Hematopoietic multipotent progenitor cell treated with erythropoietin and hydrocortisone succinate and interleukin-3 and kit ligand, for 4 days (in vitro differentiated cells): Measurements from ENCODE around the gene CGB1.

Experiments used
- DNase-seq: peaks from one replicate; pipeline ENCODE4 v3.0.0-alpha.2; 2015

Gene CGB1

DNA sequence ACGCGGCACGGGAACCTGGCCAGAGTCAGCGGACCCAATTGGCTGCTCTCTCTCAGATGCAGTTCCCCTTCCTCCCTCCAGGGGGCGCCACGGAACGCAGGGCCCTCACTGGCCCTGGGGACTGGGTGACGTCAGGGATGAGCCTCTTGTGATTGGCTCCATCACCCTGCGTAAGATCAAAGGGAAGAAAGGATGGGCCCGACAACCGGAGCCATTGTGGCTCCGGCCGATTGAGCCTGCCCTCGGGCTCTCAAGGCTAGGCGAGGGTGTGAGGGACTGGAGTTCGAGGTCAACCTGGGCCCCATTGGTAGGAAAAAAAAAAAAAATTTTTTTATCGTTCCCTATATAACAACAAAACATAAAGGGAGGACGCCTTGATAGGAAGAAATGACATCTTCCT lies at the start of gene CGB1:
TSS of gene CGB1 (minus strand) at position 81 of the 400 bp plus-strand sequence. CDS start 184 bp downstream, outside the sequence.
- DNase-seq: peak; percentile 68

DNA sequence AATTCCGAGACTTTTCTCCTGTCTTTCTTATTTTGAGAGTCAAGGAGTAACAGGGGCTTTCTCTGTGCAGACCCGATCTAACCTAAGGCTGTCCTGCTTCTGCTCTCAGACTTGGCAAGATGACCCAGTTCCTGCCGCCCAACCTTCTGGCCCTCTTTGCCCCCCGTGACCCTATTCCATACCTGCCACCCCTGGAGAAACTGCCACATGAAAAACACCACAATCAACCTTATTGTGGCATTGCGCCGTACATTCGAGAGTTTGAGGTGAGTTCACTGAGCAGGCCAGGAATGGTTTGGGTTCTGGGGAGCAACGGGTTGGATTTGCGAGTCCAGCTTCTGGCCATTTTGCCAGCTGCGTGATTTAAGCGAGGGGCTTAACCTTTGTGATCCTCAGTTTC lies 49.6 kb upstream of the CGB1 start:
- no peak for DNase-seq

DNA sequence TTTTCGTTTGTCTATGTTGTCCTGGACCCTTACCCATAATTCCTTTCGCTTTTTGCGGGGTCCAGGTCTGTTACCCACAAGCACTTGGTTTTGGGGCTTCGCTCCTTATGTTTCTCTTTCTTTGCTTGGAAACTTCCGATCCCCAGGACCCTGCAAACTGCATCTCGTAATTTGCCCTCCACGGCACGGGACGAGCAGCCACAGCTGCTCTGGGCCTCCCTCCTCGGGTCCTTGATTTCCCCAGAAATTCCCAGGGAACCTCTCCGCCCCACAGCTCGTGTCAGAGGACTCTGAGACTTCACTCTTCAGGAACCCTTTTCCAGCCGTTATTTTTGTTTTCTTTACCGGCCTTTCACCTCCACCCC lies 49.2 kb upstream of the CGB1 start:
- DNase-seq: no peak

DNA sequence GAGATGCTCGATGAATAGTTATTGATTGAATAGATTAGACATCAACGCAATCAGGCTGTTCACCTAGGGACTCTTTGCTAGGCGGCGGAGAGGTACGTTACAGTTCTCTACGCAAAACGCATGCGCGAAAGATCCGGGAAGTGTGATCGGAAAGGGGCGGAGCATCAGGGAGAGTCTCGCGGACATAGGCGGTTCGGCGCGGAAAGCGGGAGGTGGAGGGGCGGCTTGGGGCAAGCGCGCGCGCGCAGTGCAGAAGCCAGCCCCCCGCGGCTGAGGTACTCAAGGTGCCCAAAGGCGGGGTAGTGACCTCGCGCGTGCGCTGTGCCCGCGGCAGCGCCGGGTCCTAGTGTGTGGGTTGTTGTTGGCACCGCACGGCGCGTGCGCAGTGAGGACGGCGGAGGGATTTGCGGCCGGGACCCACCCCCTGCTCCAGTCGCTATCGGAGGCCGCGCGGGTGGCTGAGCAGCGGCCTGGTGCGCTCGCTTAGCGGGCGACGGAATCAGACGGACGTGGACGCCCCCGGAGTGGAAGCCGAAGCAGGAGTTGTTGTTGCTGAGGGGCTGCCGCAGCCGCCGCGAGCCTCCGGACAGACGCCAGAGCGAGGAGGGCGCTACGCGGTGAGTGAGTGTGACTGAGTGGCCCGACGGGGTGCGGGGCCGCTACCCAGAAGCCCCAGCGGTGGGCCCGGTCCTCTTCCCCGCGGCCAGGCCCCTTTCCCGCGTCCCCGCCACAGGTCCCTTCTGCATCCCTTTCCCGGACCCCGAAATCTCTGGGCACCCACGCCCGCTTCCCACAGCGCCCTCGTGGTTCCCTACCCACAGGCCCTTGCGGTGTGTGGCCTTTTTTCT lies 48.5 kb upstream of the CGB1 start, which contains the start of gene SNRNP70:
TSS of gene SNRNP70 (plus strand) at position 432 of the 848 bp plus-strand sequence. CDS start 964 bp downstream, outside the sequence.
- DNase-seq: peak; percentile 100

DNA sequence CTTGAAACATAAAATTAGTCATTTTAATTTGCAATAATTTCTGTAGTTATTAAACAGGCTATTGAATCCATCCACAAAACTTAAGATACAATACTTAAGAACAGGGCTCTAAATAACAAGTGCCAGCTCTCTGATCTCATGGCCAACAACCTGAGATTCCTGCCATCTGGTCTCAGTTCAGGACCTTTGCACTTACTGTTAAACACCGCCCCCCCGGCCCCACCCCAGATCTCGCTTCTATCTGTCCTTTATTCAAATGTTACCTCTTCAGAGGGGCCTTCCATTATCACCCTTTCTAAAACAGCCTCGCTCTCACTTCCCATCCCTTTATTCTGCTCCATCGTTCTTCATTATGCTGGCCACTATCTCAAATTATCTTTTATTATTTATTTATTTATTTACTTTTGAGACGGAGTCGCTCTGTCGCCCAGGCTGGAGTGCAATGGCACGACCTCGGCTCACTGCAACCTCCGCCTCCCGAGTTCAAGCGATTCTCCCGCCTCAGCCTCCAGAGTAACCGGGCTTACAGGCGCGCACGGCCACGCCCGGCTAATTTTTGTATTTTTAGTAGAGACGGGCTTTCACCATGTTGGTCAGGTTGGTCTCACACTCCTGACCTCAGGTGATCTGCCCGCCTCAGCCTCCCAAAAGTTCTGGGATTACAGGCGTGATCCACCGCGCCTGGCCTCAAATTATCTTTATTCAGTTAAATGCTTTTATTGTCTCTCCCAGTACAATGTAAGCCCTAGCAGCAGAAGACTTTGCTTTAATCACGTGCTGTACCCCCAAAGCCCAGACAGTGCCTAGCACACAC lies 47.7 kb upstream of the CGB1 start:
- DNase-seq: no peak

DNA sequence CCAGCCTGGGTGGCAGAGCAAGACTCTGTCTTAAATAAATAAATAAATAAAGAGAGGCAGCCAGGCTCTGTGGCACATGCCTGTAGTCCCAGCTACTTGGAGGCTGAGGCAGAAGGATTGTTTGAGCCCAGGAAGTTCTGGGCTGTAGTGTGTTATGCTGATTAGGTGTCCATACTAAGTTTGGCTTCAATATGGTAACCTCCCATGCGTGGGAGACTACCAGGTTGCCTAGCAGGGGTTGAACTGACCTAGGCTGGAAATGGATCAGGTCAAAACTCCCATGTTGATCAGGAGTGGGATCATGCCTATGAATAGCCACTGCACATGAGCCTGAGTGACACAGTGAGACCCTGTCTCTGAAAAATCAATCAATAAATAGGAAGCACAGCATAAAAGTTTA lies 44.6 kb upstream of the CGB1 start:
- no peak for DNase-seq

DNA sequence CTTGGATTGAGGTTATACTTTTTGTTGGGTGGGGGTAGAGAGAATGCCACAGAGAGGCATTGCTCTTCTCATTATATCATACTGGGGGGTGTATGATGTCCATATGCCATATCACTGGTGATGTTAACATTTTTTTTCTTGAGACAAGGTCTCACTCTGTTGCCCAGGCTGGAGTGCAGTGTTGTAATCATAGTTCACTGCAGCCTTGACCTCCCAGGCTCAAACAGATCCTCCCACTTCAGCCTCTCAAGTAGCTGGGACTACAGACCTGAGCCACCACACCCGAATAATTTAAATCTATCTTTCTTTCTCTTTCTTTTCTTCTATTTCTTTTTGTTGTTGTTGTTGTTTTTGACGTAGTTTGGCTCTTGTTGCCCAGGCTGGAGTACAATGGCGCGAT lies 43.7 kb upstream of the CGB1 start:
- no peak for DNase-seq

DNA sequence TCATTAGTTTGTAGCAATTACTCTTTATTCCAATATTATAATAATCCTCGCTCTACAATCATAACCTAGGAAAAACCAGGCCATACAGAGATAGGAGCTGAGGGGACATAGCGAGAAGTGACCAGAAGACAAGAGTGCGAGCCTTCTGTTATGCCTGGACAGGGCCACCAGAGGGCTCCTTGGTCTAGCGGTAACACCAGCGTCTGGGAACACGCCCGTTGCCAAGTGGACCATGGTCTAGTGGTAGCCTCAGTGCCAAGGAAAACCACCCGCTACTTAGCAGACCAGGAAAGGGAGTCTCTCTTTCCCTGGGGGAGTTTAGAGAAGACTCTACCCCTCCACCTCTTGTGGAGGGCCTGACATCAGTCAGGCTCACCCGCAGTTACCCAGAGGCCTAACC lies 38.2 kb upstream of the CGB1 start:
- peak; percentile 51 for DNase-seq

DNA sequence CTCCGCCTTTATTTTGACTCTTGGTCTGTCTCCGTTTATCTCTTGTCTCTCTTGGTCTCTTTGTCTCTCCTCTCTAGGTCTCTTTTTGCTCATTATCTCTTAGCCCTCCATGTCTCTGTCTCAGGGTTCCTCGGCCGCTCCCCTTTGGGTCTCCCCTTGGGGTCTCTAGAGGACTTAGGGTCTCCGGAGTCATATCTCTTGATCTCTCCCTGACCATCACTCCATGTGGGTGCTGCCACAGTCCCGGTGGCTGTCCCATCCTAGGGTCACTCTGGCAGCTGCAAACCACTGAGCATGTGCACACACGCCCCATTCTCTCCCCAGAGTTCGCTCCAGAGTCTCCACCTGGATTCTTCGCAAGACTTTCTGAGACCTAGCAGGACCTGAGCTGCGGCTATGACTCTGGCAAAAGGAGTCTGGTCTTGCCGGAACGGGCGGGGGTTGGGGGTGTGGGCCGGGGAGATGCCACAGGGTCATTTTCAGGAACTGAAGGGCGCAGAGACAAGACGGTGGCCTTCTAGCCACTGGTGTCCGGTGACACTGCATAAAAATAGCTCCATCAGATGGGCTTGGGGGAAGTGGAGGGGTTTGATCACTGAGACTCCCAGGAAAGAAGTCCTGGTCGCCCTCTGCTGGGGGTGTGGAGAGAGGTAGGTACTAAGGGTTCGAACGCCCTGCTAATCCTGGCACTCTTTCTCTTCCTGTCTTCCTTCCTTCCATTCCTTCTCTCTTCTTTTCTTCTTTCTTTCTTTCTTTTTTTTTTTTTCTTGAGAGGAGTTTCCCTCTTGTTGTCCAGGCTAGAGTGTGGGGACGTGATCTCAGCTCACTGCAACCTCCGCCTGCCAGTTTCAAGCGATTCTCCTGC lies 37.1 kb upstream of the CGB1 start:
- peak; percentile 65 for DNase-seq

DNA sequence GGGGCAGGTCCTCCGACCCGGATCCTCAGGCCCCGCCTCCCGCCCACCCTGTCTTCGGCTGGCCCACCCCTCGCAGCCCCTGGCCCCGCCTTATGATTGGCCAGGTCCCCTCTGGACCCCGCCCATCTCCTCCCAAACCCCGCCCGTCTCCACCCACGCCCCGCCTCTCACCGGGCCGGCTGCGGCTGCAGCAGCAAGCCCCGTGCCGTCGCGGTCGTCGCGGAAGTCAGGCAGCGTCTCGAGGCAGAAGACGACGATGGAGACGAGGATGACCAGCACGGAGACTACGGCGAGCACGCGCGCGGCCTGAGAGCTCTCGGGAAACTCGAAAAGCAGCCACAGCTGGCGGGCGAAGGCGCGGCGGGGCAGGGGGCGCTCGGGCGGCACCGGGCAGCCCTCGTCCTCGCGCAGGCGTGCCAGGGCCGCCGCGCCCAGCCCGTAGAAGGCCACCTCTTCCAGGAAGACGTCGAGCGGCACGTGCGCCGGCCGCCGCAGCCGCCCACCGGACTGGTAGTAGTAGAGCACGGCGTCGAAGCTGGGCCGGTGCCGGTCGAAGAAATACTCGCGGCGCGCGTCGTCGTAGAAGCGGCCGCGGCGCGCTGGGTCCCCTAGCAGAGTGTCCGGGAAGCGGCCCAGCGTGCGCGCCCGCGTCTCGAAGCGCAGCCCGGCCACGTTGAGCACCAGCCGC lies 35.3 kb upstream of the CGB1 start:
- DNase-seq: no peak

DNA sequence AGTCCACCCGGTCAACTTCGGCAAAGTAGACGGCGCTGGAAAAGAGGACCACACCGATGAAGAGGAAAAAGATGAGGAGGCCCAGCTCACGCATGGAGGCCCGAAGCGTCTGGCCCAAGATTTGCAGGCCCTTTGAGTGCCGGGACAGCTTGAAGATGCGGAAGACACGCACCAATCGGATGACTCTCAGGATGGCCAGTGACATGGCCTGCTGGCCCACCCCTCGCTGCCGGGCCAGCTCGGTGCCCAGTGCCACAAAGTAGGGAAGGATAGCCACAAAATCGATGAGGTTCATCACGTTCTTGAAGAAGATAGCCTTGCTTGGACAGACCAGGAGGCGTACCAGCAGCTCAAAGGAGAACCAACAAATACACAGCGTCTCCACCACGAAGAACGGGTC lies 33.7 kb upstream of the CGB1 start:
- DNase-seq: no peak

DNA sequence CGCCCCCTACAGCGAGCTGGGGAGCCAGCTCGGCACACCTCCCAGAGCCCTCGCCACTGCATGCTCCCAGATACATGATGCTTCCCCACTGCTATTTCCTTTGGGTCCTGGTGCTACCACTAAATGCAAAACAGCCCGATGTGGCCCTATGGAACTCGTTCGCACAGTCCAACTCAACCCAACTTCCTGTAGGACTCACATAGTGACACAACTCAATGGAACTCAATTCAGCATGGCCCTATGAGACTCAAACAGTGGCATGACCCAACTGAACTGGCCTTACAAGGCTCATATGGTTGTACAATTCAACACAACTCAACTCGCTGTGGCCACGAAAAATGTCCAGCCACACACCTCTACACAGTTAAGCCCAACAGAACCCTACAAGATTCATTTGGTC lies 32.3 kb upstream of the CGB1 start:
- no peak for DNase-seq

DNA sequence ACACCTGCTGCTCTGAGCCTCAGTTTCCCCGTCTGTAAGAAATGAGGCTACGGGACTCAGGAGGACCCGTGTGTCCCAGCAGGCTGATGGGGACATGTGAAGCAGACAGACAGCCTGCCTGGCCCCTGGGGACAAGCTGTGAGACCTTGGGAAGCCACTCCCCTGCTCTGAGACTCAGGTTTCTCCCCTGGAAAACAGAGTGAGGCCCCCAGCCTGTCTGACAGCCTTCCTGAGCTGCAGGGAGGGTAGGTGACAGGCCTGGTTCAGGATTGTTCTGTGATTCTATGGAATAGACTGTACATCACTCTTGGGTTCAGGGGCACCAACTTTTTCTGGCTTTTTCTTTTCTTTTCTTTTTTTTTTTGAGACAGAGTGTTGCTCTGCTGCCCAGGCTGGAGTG lies 30.9 kb upstream of the CGB1 start:
- no peak for DNase-seq

DNA sequence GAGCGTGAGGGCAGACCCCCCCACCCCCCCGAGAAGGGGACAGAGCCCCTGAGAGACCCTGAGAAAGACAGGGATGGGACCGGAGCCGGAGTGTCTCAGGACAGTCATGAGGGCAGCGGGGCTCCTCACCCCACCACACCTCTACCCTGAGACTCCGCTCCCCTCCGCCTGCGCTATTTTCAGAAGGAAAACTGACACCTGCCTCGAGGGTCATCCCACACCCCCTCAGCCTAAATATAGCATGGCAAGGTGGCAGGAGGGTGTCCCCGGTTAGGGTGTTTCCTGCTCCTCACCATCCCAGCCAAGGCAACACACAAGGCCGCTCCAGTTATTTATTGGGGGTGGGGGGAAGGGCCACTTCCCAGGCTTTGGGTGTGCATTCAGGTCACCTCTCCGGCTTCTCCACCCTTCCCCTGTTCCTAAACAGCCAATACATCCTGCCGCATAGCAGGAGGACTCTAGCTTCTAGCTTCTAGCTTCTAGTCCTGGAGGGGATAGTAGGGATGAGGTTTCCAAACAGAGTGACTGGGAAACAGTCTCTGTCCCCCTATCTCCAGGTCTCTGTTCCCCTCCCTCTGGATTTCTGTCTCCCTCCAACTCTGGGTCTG lies 29.3 kb upstream of the CGB1 start:
- no peak for DNase-seq

DNA sequence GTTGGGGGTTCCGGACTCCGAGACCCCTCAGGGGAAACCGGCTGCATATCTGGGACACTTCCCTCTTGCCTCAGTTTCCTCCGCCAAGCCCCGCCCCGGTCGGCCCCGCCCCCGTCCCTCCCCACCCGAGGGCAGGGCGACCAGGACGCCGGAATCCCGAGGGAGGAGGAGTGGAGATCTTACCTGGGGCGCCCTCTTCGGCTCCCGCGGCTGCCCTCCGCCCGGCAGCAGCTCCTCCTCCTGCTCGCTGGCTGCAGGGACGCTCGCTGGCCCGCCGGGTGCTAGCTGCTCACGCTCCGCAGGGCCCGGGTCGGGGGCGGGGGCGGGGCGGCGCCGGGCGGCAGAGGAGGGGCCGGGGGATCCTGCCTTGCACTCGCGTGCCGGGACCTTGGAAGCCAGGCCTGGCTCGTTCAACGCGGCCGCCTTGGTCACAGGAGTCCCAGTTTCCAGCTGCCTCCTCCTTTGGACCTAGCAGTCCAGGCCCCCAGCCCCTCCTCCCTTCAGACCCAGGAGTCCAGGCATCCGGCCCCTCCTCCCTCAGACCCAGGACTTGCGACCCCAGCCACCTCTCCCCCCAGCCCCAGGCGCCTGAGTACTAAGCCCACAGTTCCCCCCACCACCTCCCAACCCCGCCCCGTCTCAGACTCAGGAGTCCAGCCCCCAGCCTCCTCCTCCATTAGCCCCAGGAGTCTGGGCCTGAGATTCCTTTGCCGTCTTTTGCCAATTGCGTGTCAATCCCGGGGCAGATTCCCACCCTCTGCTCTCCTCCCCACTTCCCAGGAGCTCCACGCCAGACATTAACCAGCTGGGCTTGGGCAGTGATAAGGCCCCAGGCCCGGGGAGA lies 28.3 kb upstream of the CGB1 start, which contains the start of gene NTF4:
TSS of gene NTF4 (minus strand) at position 51 of the 844 bp plus-strand sequence. CDS start 2,821 bp downstream, outside the sequence.
- DNase-seq: no peak

DNA sequence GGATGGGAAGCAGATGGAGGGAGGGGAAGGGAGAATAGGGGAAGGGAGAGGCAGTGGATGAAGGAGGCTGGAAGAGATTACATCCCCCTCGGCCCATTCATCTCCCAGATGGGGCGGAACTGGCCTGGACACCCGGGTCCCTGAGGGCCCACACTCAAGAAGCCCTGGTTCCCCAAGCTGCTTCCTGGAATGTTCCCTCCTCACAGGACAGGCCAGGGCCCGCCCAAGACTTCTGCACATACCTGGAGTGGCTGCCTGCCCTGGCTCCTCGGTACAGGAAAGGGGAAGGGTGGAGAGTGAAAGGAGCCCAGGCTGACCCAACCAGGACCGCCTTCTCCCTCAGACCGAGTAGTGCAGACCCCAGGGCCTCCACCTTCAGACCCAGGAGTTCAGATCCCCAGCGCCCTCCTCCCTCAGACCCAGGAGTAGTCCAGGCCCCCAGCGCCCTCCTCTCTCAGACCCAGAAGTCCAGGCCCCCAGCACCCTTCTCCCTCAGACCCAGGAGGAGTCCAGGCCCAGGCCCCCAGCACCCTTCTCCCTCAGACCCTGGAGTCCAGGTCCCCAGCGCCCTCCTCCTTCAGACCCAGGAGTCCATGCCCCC lies 27.4 kb upstream of the CGB1 start:
- DNase-seq: no peak

DNA sequence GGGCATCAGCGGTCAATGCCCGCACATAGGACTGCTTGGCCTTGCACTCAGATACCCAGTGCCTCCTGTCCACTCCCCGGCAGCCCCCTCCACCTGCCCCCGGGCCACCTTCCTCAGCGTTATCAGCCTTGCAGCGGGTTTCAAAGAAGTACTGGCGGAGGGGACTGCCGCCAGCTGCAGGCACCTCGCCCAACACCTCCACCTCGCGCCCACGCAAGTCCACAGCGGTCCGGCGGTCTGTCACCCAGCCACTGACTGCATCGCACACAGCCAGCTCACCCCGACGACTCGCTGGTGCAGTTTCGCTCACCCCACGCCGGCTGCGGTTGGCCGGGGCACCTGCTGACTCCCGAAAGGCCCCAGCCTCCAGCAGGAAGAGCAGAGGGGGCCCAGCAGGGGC lies 24.8 kb upstream of the CGB1 start:
- DNase-seq: no peak

DNA sequence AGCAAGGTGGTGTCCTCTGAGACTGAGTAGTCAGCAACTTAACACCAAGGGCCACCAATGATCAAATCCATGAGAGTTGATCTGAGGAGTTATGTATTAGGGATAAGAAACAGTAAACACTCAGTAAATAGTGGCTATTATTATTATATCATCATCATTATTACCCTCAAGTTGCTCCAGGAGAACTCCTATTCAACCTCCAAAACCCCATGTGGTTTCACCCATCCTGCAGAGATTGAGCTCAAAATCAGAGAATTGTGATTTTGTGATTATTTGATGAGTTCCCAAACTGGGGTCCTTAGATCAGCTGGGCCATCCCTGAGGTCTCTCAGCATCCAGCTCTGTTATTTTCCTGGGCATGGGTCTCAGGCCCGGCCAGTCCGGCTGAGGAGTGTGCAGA lies 24.3 kb upstream of the CGB1 start:
- no peak for DNase-seq

DNA sequence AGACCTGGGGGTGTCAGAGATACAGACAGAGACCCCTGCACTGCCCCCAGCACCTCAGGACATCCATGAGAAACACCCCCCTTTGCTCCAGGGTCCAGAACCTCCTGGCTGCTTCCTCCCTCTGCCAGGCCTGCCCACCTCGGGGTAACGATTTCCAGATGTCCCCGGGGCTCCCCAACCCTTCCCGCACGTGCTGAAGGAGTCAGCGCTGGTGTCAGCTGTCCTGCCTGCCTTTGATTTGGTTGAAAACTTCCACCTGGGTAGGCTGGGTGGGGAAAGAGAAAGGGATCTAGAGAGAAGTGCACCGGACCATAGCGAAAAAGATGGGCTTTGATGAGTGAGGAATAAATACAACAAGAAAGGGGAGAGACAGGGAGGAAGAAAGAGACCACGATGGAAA lies 22.4 kb upstream of the CGB1 start:
- DNase-seq: no peak

DNA sequence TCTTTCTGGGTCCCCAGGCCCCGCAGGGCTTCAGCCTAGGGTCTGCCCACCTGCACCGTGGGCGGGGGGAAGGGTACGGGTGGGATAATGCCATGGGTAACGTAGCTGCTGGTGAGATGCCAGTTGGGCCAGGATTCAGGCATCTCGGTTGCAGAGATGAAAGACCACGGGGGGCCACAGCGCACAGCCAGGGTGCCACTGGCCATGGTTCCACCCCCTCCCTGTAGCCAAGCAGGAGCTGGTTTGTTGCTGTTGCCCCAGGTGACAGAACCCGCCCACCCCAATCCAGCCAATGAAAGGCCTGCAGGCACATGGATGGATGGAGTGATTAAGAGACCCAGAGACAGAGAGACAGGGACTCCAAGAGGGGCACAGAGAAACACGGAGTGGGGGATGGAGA lies 21.9 kb upstream of the CGB1 start:
- no peak for DNase-seq
